ENCODE results near the gene POU2F1.

DNA sequence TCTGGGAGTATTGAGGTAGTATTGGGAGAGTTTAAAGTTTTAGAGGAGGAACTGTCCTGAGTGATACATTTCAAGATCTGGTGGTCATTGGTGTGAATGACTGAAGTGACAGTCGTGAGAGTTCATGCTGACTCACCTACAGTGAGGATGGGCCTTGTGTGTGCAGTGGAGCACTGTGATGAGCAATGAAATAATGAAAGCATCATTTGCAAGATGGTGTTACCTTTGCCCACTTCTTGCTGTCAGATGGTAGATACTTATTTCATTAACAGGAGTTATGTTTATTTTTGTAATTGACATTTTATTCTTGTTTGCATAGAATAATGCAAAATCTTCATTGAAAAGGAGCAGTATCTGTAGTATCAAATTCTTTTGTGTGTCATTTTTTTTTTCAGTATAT, 29.0 kb downstream of the POU2F1 start:
- TF ChIP-seq, protein P1, sequence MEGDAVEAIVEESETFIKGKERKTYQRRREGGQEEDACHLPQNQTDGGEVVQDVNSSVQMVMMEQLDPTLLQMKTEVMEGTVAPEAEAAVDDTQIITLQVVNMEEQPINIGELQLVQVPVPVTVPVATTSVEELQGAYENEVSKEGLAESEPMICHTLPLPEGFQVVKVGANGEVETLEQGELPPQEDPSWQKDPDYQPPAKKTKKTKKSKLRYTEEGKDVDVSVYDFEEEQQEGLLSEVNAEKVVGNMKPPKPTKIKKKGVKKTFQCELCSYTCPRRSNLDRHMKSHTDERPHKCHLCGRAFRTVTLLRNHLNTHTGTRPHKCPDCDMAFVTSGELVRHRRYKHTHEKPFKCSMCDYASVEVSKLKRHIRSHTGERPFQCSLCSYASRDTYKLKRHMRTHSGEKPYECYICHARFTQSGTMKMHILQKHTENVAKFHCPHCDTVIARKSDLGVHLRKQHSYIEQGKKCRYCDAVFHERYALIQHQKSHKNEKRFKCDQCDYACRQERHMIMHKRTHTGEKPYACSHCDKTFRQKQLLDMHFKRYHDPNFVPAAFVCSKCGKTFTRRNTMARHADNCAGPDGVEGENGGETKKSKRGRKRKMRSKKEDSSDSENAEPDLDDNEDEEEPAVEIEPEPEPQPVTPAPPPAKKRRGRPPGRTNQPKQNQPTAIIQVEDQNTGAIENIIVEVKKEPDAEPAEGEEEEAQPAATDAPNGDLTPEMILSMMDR (IDR thresholded peaks at IDR 0.05): no peak
- TF ChIP-seq POLR2A (IDR thresholded peaks at IDR 0.05): no peak
